Ecto neural progenitor cell (in vitro differentiated cells): ENCODE results near the gene WDR17.

Experiments used
- DNase-seq: peaks from one replicate; pipeline ENCODE4 v3.0.0-alpha.2; 2018; ENCODE audit warnings: low spot score

WDR17 gene

GRCh38 chr4:176065435-176066291 lies at the start of gene WDR17:
Gene WDR17, plus strand, starts transcription at chr4:176065841. Its CDS starts 45,740 bp downstream, at chr4:176111581.
- peak; percentile 96 for DNase-seq

- DNase-seq = no peak
Observed at GRCh38 chr4:176016601-176017000, 49.0 kb upstream of the WDR17 start.

- DNase-seq = no peak
Observed at GRCh38 chr4:176020481-176021085, 45.1 kb upstream of the WDR17 start.

GRCh38 chr4:176030391-176030790 lies 35.2 kb upstream of the WDR17 start:
- DNase-seq = no peak

- no peak for DNase-seq
Observed at GRCh38 chr4:176031922-176032321, 33.7 kb upstream of the WDR17 start.

GRCh38 chr4:176032454-176032853 lies 33.2 kb upstream of the WDR17 start:
- DNase-seq = no peak

DNA sequence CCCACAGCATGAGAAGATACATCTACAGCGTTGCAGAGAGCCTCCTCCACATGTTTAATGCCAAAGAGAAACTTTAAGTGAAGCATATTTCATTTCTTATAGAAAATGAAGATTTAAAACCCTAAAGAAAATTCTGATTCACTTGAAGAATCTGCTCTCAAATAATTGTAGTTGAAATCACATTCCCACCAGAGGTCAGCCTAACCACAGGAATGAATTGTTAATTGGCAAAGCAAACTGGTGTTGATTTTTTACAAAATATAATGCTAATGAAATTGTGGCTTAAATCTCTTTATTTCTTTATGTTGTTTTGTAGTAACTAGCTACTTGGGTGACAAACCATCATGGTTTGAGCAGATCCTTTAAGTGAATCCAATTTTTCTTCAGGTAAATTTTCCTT lies 31.1 kb upstream of the WDR17 start:
- DNase-seq = no peak

DNA sequence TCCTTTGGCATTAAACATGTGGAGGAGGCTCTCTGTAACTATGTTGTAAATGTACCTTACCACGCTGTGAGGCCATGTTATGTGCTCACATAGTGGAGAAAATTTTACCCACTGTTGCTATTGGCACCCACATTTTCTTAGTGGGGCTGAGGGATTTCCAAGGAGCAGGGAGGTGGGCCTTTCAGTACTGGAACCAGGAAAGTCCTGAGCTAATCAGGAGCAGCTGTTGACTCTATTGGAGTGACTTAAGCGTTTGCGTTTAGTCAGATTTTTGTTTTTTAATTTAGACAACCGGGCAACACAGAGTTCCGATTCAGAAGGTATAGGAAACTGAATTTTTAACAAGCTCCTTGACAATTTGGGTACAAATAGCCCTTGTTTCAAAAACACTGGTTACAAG lies 30.7 kb upstream of the WDR17 start:
- DNase-seq = no peak

GRCh38 chr4:176036585-176037205 lies 28.9 kb upstream of the WDR17 start:
- no peak for DNase-seq

DNA sequence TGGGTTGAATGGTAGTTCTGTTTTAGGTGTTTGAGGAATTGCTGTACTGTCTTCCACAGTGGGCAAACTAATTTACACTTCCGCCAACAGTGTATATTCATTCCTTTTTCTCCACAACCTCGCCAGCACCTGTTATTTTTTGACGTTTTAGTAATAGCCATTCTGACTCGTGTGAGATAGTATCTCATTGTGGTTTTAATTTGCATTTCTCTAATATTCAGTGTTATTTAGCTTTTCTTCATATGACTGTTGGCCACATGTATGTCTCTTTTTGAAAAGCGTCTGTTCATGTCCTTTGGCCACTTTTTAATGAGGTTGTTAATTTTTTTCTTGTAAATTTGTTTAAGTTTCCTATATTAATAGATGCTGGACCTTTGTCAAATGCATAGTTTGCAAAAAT lies 26.9 kb upstream of the WDR17 start:
- DNase-seq = no peak

GRCh38 chr4:176042195-176042594 lies 23.4 kb upstream of the WDR17 start:
- DNase-seq = no peak

DNA sequence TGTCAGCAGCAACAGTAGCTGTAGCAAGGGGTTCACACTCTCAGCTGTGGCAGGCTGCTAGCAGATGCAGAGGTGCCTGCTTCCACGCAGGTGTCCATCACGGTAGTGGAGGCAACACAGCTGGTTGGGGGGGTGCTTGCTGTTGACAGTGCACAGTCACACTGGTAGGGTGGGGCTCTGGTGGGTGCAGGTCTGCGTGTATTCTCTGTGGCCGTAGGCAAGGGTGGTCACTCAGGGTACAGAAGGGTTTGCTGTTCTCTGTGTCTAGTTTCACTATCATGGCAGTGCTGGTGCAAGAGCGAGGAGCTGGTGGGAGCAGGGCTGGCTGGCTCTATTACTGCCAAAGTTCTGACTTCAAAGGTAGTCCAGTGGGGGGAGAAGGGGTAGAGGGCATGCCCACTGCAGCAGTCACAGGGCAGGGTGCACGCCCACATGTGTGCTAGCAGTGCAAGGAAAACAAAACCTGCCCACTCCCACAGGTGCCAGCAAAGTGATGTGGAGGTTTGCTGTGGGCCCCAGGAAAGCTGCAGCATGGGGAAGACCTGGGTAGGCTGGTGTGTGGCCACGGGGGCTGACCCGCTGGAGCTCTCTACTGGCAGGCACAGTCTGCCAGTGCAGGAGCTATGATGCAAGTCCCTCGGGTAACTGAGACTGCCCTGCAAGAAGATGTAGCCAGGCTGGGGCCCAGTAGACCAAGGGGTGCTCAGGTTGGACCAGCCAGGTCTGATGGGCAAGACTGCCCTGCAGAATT lies 21.6 kb upstream of the WDR17 start:
- DNase-seq = no peak

DNA sequence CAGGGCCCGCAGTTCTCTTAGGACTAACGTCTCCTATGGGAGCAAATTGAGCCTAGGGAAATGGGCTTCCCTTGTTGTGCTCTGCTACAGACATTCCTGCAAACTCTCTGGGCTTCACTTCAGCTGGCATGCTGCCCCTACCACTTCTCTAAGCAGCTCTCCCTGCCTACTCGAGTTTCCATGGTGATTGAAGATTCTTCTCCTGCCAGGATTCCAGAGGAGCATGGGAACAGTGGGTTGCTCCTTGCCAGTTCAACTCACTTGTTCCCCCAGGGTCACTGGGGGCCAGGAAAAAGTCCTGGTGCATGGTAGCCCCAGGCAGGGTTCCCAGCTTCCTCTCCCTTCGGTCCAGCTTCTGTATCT lies 21.1 kb upstream of the WDR17 start:
- no peak for DNase-seq

DNA sequence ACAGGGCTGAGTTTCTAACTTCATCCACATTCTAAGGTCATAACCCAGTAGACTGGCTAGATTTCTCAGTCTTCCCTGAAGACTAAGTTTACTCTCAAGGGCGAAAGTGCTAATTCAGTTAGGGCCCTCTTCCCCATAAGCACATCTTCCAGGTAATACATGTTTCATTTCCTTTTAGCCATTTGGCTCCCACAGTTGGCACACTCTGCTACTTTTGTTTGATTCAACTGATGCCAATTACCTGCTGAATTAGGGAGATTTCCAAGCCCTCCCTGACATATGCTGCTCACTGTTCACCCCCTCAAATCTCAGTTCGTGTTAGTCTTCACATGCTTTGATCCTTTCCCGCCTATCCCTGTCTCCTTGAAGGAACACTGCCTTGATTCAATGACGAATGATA lies 17.0 kb upstream of the WDR17 start:
- no peak for DNase-seq

GRCh38 chr4:176052744-176053143 lies 12.9 kb upstream of the WDR17 start:
- no peak for DNase-seq

DNA sequence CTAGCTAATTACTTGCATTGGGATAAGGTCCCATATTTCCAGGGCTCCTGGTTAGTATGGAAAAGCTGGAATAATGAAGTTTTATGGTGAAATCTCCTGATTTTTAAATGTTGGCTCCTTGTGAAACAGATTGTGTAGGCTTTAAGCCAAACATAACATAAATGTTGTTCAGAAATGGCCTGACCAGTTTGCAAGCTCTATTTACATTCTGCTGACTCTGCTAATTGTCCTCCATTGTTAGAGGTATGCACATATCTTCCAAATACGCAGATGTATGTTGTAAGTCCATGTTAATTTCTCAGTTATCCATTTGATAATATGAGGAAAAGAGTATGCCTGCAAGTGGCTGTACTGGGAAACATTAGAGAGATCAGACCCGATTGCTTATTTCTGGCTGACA lies 11.9 kb upstream of the WDR17 start:
- DNase-seq = no peak

- DNase-seq = no peak
Observed at GRCh38 chr4:176054942-176055341, 10.7 kb upstream of the WDR17 start.

- no peak for DNase-seq
Observed at GRCh38 chr4:176063718-176064117, 1.9 kb upstream of the WDR17 start.

DNA sequence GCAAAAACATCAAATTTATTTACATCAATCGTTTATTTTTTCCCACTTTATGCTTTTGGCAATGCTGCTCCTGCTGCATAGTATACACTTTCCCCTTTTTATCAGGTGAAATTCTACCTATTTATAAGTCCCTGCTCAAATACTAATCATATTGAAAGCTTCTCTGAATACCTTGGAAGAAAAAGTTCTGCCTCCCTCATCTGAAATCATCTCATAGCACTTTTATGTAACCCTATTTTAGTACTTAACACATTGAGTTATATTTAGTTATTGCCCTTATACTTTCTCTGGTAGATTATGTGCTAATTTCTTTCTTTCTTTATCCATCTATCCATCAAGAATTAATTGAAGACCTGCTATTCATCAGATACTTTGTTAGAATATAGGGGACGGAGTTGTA lies 1.1 kb upstream of the WDR17 start:
- DNase-seq = no peak

DNA sequence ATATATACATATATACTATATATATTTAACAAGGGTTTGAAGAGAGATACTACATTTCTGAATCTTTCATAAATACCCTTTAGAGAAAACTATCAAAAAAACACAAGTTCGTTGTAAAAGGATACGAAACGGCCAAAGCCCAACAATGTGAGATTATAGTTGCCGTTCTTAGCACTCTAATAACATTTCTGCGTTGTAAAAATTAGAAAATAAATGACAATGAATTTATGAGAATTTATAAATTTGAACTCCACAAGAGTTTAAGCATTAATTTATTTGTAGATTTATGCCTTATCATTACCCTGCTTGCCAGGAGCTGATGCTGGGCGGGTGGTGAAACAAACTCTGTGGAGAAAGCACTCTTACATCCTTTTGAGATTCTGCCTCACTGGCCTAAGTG lies 1.1 kb downstream of the WDR17 start:
- DNase-seq = no peak

DNA sequence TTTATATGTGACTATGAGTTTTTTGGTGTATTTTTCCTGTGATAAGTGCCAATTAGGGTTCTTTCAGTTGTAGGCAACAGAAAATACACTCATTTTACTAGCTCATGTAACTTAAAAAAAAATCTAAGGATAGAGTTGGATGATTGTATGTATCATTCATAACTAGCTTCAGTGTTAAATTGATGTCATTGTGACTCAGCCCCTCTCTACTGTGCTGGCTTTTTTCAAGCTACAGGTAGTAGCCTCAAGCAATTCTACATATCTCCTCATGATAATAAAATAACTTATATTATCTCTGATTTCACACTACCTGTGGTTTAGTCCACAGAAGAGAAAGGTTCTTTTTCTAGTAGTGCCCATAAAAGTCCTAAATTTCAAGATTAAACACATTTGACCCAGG lies 11.9 kb downstream of the WDR17 start:
- no peak for DNase-seq

- DNase-seq = no peak
Observed at GRCh38 chr4:176084769-176085168, 19.1 kb downstream of the WDR17 start.

DNA sequence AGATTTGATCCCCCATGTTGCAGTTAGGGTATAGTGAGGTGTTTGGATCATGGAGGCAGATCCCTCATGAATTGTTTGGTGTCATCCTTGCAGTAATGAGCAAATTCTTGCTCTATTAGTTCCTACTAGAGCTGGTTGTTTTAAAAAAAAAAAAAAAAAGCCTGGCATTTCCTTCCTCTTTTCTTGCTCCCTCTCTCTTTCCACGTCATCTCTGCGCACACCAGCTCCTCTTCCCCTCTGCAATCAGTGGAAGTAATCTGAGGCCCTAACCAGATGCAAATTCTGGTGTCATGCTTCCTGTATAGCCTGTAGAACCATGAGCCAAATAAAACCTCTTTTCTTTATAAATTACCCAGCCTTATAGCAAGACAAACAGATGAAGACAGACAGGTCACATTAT lies 24.5 kb downstream of the WDR17 start:
- DNase-seq = no peak
